HG03025 (cell line): Measurements from ENCODE around the gene SYT13.
A peak's percentile ranks its signal among the peaks of the same experiment; 100 is the strongest.
"Not testable (repeated sequence)": the region's sequence is repeated elsewhere in the genome, so short reads cannot be mapped to it uniquely, and the experiment has no call there.

ENCODE experiments used
- ATAC-seq: cut with Tn5 transposase; IDR thresholded peaks from one replicate; pipeline ENCODE4 v1.9.1; 2021; ENCODE audit warnings: mild to moderate bottlenecking, moderate library complexity; ENCODE audit not compliant: unreplicated experiment, low FRiP score

The SYT13 gene

DNA sequence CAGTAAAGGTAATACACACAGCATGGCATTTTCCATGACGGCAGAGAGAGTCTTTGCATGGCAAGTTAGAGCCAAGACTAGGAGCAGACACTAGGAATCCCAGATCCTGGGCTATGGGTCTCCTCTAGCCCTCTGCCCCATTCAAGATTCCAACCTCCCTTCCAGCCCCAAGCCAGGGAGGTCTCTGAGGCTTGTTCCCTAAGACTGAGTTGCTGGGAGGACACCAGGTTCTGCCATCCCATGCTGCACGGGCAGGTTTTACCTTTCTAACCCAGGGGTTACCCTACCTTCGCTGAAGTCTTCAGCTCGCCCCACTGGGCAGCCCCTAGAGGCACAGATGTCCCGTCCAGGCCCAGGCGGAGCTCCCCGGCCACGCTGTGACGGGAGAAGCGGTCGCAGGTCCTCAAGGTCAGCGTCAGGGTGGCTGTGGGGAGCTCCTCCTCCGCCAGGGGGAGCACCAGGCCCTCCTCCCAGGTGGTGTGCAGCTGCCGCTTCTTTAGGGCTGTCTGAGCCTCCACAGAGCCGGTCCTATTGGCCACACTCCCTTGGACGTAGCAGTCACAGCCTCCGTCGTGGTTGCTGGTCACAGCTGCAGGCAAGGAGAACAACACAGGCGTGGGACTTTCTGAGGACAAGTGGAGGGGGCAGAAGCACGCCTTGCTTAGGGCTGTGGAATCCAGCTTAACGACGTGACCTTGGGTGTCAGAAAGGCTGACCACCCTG is 33.8 kb downstream of the SYT13 start:
- no peak for ATAC-seq

DNA sequence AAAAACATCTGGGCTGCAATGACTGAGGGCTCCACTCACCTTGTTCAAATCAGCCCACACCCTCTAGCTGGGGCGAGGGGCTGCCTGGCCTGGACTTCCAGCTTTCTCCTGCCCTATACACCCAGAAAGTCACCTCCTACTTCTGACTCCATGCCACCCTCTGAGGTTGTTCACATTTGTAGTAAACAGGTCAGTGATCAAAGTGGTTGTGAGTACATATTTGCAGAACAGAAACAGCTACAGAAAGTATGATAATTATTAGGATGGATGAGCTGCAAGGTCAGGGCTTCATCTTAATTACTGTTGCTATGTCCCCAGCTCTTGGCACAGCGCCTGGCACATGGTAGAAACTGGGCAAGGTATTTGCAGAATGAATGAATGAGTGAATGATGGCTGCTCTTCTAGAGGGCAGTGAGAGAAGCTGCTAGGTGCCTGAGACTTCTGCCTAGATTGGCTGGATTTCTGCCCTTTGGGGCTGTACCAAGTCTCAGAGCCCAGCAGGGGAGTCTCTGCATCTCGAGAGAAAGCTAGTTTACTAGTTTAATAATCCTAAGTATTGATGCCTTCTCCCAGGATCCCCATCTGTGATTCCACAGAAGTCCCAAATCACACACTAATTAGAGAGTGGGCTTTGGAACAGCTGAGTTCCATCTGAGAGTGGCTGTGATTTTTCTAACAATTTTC is 36.0 kb downstream of the SYT13 start:
- no peak for ATAC-seq

DNA sequence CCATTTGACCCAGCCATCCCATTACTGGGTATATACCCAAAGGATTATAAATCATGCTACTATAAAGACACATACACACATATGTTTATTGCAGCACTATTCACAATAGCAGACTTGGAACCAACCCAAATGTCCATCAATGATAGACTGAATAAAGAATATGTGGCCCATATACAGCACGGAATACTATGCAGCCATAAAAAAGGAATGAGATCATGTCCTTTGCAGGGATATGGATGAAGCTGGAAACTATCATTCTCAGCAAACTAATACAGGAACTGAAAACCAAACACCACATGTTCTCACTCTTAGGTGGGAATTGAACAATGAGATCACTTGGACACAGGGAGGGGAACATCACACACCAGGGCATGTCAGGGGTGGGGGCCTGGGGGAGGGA is 36.8 kb downstream of the SYT13 start:
- ATAC-seq: not testable (repeated sequence)

DNA sequence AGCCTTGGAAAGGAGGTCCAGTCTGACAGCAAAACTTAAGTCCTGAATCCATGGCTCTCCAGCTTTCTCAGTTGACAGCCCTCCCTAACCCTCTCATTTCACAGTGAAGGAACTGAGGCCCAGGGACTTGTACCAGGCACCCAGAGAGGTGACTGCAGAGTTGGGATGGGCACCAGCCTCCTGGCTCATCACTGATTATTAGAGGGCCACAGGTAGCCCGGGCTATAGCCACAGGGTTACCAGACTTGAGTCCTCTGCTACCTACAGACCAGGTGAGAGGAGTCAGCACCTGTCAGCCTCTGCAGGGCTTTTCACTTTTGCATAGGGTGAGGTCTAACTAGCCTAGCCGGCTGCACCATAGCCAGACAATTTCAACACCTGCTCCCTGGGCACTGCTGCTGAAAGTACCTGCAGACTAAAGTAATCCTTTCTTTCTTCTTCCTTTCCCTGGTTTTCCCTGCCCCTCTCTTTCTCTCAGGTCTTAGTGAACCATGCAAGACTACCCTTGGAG is 37.6 kb downstream of the SYT13 start:
- ATAC-seq: no peak

DNA sequence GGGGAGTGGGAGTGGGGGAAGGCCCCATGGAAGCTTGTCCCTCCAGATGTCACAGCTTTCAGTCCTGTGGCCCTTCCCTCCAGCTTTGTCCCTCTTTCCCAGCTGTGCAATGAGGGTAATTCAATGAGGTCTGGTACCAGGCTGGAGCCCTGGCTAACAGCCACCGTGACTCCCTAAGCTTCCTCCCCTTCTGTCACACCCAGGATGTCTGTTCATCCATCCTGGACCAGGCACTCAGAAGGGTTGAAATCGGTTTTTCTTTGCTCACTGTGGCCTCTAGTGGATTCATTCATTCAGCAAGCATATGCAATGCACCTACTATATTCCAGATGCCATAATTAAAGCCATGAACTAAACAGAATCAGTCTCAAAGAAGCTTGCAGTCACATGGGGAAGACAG is 38.7 kb downstream of the SYT13 start:
- no peak for ATAC-seq

DNA sequence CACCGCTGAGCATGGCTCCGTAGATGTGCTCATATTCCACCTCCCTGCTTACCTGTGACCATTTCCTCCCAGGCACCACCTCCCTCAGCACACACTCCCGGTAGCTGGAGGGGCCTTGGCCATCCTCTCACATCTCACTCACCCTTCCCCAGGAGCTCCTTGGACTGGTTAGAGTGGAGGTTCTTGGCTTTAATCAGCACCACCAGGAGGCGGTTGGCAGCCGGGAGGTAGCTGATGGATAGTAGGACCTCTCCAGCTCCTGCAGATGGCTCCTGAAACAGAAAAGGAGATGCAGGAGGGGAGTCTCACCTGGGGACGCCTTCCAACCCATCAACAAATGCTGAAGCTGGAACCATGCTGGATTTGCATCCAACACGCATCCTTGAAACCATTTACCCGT is 39.9 kb downstream of the SYT13 start:
- ATAC-seq: no peak

DNA sequence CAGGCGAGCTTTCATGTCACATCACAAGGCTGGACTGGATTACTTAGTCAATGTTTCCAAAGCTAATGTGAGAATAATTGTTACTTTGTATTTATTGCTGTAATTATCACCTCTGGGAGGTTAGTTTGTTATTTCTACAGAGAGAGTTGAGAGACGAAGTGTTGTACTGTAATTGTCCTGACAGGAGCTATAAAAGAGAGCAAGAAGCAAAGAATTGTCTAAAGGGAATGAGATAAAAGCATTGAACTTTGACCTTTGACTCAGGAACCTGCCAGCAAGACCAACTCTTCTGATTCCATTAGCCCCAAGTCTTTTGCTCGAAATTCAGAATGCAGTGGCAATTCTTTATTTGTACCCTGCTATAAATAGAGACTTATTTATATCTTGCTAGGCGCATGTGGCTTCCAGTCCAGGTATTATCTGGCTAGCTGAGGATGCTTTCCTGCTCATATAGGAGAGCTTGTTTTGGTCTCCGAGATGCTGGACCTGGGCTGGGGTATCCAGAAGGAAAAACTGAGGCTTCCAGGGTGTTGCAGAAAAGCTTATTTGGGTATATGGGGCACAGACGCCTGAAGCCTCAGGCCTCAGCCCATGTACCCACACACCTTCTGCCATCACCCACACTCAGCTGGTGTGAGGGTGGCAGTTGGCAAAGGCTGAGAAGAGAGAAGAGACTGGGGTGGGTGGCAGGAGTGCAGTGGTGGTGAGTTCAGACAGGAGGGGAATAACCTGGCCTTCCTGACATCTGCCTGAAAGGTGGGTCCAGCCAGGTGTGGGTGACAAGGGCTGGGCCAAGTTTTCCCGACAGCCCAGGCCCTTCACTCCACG is 40.7 kb downstream of the SYT13 start:
- ATAC-seq: no peak

DNA sequence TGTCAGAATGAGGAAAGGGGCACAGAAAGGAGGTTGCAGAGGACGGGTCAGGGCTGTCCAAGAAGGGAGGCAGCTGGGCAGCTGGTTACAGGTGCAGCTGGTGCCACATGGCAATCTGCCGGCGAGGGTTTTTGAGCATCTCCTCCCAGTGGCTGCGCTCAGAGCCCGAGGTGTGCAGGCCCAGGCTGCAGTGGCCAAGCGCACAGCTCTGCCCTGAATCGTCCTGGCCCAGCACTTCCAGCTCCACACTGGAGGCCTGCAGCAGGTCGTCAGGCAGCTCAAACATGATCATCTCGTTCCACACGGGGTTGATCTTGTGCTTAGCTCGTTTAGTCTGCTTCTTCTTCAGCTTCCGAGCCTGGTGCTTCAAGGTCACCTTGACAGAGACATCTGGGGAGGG is 42.2 kb downstream of the SYT13 start:
- ATAC-seq: no peak

DNA sequence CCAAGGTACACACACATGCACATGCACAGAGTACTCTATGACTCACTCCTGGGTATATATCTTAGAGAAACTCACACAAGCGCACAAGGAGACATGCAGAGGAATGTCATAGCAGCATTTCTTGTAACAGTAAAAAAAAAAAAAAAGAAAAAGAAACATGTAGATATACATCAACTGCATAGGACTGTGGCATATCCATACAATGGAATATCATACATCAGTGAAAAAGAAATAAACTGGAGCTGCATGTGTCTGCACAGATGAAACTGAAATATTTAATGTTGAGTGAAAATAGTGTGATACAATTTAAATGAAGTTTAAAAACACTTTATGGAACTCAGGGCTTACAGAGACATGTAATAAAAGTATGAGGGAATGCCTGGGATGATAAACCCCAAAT is 46.4 kb downstream of the SYT13 start:
- no peak for ATAC-seq

DNA sequence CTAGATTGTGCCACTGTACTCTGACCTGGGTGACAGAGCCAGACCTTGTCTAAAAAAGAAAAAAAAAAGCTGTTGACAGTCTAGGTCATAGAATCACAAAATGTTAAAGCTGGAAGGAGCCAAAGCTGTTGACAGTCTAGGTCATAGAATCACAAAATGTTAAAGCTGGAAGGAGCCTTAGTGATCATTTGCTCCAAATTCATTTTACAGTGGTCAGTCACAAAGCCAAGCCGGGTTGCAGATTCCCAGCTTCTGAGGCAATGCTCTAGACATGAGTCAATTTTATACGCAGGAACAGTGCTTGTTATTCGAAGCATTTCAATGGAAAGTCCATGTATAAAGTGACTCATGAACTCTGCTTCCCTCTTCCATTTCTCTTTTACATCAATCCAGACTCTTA is 47.4 kb downstream of the SYT13 start:
- ATAC-seq: no peak

DNA sequence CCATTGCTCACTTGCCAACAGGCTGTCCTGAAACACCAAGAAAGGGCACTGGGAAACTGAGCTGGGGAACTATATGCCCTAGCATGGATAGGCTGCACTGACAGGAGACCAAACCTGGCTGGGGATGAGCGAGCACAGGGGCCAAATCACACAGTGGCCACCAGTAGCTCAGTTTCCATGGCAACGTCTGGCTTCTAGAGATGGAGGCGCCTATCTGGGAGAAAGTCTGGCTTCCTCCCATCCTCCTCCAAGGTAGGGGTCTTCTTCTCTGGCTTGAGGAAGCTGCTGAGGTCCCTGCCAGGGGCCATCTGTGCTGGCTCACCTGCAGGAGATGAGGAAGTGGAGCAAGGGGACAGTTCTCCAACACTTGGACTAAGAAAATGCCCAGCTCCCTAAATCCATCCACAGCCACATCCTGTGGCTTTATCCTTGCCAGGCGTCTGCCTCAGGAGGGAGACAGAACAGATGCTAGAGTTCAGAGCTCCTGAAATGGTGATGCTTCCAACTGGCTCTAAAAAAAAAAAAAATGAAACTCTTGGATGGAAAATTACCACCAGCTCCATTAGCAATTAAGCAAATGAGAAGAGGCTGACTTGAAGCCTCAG is 48.3 kb downstream of the SYT13 start:
- ATAC-seq: no peak

DNA sequence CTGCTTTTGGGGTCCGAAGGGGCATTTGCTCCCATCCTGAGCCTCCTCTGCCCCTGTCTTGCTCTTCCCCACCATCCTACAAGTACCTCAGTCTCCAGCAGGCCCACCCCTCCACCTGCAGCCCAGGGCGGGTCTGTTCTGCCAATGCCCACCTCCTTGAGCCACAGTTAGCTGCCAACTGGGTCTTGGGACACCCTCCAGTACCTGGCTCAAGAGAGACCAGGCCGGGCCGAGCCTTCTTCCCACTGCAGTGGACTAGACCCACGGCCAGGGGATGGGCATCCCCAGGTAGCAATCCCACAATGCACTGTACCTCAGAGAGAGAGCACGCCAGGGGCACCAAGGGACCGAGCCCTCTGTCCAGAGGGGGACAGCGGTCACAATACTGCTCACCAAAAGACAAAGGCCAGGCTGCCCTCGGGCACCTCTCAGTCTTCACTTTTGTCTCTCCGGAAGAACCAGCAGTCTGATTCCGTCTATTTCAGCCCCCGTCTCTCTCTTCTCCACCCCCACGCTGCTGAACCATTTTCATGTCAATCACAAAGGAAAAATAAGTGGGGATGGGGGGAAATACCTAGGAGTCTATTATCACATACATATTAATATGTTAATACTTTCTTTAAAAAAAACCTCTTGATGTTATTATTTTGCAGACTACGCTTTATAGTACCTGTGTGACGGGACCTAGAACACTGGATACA is 51.7 kb downstream of the SYT13 start:
- no peak for ATAC-seq

DNA sequence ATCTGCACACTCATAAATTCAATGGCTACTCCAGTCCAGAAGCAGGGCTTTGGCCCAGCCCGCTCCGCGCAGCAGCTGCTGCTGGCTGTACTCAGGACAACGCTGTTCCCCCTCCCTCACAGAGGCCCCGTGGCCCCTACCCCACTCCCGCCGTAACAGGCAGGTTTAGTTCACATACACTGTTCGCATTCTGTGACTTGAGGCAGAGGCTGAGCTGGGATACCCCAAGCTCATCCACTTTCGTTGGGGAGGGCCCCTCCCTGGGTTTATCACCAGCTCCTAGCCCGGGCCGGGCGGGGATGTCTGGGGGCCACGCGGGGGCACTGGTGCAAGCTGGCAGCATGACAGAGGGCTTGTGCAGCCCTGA is 52.4 kb downstream of the SYT13 start:
- no peak for ATAC-seq

DNA sequence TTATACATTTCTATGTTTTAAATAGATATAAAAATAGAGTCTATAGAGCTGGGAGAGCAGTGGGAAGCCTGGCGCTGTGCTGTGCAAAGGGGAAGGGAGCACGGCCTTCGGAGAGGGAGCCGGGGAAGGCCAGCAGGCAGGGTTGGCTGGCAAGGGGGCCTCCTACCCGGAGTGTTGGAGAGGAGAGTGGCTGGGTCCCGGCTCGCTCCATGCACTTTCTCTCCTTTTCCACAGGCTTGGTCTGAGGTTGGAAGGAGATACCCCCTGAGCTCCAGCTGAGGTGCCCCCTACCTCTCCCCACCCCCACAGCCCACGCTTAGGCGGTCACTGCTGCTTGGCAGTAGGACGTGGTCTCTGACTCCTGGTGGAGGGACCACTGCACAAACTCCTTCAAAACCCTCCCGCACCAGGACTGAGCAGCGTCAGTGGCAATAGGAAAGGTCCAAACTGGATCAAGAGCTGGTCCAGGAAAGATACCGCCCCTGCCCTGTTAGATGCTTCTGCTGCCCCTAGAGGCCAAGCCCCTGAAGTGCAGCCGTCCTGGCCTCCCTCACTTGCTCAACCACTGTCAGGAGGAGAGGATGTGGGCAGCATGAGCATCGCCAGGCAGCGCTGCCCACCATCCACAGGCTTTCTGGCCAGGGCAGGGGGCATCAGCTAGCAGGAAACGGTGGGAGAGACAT is 52.9 kb downstream of the SYT13 start:
- ATAC-seq: peak; percentile 78

DNA sequence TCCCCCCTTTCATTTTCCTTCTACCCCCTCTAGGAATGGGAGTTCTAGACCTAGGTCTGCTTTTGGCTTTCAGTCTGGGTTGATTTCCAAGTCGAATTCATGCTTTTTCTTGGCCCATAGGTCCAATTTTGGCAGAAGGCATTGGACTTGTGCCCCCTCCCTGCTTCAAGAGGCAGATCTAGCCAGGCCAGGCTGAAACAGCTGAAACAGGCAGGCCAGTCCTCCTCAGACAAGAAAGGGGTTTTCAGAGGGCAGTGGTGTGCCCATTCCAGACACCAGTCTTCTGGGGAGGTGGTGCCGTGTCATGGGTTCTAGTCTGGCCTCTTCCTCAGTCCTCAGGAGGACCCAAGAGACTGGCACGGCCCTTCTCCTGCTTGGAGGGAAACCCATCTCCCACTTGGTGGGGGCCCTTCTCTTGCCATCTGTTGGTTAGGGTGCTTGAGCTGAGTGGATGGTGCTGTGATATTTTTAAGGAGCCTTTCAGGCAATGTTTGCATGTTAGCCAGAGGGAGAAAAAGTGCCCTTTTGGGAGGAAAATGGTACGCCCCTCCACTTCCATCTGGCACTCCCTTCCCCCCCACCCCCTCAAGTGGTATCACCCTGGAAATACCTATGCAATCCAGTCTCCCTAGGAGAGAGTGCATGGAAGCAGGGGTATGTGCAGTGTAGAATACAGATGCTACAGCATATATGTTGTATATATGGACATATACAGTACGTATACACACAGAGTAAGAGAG is 53.6 kb downstream of the SYT13 start:
- ATAC-seq: no peak

DNA sequence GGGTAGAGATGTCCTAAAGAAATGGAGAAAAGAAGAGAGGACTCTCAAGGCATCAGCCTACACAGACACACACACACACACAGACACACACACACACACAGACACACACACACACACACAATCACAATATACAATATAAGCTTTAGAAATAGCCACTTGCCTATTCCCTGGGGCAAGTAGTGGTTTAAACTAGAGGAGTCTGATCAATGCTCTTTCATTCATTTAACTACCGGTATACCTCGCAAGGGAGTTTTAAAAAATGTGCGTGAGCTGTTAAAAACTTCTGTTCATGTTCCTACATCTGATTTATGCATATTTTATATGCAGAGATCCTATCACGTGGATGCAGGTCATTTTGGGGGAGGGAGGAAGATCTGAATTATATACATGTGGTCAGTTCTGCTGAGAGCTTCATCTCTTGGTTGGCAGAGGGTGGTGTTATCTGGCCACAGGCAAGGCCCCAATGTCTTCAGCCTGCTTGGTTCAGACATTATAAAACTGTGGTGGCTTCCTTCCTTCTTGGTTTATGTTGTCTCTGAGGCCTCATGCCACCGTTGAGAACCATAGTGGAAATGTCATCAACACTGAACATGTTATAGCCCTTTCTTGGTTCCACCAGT is 56.6 kb downstream of the SYT13 start:
- no peak for ATAC-seq

DNA sequence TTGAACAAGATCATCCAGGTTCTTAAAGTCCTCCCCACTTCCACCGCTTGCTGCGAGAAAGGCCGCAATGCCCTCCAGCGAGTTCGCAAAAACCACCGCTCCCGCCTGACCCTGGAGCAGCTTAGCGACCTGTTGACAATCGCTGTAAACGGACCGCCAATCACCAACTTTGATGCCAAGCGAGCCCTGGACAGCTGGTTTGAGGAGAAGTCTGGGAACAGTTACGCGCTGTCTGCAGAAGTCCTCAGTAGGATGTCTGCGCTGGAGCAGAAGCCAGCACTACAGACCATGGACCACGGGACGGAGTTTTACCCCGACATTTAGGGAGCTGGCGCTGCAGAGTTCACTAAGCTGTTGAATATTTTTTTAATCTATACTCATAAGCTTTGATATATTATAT is 58.3 kb downstream of the SYT13 start:
- no peak for ATAC-seq

DNA sequence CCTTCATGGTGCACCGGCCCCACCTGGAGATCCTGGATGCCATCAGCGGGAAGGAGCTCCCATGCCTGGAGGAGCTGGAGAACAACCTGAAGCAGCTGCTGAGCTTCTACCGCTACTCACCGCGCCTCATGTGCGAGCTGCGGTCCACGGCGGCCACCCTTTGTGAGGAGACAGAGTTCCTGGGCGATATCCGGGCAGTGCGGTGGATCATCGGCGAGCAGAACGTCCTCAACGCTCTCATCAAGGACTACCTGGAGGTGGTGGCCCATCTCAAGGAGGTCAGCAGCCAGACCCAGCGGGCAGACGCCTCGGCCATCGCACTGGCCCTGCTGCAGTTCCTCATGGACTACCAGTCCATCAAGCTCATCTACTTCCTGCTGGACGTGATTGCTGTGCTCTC is 59.2 kb downstream of the SYT13 start:
- ATAC-seq: no peak
